HG03108 (cell line): Measurements from ENCODE around the gene TPPP3.
"Not testable (repeated sequence)": the region's sequence is repeated elsewhere in the genome, so short reads cannot be mapped to it uniquely, and the experiment has no call there.

ENCODE experiments used
- ATAC-seq: cut with Tn5 transposase; IDR thresholded peaks from one replicate; pipeline ENCODE4 v1.9.1; 2021; ENCODE audit warnings: moderate library complexity; ENCODE audit not compliant: unreplicated experiment

Gene TPPP3

DNA sequence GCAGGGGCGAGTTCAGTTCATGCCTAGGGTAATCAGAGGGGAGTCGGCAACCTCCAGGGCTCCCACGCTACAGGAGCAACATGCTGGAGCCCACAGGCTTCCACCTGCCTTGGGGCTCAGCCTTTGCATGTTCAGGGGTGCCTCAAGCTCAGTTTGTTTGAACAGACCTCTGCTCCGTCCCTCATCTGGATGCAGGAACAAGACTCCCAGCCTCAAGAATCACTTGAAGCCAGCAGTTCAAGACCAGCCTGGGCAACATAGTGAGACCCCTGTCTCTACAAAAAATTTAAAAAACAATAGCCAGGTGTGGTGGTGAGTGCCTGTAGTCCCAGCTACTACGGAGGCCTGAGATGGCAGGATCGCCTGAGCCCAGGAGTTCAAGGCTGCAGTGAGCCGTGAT lies 32.7 kb upstream of the TPPP3 start:
- ATAC-seq = no peak

DNA sequence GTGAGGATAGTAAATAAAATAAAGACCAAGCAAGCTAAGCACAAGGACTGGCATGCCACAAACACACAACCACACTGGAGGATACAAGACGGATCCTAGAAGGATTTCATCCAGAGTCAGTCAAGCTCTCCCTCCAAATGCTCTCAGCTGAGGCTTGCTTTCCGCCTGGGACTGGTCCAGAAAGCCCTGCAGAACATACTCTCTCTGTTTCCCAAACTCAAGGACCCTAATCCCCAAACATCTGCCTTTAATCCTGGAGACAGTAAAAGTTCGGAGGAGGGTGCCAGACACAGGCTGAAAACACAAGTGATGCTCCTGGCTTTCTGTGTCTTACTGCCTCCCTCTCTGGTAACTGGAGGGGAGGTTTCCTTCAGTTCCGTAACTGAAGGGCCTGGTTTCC lies 32.3 kb upstream of the TPPP3 start:
- no peak for ATAC-seq

DNA sequence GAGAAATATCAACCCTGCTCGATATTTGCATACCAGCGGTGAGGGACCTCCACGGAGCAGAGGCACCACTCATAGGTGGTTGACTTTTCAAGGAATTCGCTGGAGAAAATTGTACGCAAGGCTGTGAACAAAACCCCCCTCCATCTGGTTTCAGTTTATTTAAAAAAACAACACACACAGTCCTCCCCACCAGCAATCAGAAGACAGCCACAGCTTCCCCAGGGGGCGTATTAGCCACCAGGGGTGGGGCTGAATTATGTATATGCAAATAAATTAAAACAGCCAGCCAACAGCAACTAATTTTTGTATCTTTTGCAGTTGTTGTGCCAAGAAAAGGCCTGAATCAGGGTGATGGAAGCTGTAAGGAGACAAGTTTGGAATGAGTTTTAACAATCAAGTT lies 31.8 kb upstream of the TPPP3 start:
- no peak for ATAC-seq

DNA sequence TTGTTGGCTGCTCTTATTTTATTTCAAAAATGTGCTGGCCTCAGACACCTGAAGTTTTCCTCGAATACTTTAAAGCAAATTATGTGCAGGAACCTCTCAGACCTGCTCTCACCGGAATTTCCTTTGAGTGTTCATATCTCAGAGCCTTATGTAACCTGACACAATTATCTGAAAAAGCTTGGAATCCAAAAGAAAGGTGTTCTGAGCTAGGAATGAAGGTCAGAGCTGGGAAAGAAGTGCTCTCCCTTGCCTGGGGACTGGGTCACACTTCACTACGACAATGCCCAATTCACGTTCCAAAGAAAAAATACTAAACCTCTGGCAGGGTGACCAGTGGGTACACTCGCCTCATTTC lies 30.9 kb upstream of the TPPP3 start:
- no peak for ATAC-seq

DNA sequence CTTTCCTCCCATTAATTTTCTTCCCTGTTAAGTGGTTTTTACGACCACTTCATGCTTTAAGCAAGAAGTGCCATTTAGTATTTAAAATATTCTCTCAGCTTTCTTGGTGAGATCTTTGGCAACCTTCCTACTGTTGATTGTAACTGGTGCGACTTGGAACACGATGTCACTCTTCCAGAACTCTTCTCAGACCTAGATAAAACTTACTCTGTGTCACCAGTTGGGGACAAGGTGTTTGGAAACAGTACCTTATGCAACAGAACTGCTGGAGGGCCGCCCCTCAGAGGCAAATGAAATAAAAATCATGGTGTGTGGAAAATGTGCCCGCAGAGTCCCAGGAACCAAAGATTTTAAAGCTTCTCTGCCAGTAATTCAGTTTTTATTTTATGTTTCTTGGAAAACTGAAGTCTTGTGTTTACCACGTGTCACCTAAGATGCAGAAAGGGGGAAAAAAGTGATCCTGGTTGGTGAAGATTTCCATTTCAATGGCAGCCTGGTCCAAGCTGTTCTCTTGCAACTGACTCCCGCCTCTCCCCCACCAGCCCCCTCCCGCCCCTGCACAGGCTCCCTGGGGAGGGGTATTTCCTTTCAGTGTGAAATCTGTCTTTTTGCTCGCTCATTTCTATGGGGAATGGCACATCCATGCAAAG lies 30.4 kb upstream of the TPPP3 start:
- no peak for ATAC-seq

DNA sequence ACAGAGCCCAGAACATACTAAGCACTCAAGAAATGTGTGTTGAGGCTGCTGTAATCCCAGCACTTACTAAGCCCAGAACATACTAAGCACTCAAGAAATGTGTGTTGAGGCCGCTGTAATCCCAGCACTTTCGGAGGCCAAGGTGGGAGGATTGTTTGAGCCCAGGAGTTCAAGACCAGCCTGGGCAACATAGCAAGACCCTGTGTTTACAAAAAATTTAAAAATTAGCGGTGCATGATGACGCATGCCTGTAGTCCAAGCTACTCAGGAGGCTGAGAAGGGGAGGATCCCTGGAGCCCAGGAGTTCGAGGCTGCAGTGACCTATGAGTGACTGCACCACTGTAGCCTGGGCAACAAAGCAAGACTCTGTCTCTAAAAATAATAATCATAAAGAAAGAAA lies 29.7 kb upstream of the TPPP3 start:
- ATAC-seq = no peak

DNA sequence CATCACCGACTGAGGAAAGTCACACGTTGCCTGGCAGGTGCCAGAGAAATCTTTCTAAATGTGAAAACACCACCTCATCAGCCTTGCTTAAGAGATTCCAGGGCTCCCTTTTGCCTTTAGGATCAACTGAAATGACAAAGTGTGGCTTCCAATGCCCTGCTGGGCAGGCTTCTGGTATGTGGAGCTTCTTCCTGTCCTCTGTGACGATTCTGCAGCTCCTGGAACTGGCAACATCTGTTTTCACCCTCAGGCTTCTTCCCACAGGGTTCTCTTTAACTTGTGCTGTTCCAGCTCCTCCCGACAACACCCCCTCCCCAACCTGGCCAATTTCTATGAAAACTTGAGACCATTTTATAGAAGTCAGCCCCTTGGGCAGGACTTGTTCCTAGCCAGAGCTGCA lies 27.7 kb upstream of the TPPP3 start:
- ATAC-seq = no peak

DNA sequence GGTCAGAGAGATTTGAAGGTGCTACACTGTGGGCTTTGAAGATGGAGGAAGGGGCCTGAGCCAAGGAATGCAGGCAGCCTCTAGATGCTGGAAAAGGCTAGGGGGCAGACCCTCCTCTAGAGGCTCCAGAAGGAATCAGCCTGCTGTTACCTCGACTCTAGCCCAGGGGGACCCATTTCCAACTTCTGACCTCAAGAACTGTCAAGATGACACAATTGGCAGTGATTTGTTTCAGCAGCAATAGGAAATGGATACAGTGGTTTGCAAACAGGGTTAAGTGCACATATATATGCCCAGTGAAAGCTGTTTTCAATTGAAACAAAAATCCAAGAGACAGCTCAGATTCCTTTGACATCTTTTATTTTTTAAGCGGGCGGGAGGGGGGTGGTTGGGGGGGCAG lies 26.6 kb upstream of the TPPP3 start:
- no peak for ATAC-seq

DNA sequence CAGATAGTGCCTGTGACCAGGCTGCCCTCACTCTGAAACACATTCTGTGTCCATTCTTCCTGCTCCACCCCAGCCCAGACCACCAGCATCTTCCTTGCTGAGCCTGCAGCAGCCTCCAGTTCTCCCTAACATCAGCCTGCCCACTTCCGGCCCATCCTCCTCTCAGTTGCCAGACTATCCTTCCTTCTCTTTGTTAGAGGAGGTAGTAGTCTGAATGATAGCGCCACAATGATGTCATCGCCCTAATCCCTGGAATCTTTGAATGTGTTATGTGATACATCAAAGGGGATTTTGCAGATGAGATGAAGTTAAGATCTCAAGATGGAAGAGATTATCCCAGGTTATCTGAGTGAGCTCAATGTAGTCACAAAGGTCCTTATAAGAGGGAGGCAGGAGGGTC lies 26.2 kb upstream of the TPPP3 start:
- ATAC-seq = no peak

DNA sequence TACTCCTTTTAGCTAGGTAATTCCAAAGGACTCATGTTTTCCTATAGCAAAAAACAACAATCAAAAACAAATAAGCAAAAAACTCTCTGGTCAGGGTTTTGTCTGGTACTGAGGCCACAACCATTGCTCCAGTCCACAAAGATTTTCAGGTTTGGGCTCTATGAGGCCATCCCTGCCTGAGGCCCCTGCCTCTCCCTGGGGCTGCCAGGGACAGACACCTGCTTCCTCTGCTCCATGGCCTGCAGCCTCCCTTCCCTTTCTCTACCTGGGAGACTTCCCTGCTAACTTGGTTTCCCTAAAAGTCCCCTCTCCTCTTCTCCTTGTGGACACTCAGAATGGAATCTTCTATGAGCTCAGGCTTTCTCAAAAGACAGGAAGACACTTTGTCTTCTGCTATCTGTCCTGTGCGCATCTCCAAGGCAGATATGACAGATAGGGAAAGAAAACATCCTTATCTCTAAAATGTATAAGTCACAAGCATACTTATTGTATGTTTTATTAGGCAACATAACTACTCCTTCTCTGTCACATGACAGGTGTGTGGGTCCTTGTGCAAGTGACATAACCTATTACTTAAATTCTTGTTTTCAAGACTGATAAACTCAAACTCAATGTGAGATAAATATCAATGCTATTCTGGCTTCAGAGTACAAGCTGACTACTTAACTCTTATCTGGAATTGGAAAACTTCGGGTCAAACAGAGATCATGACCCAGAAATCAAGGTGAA lies 24.2 kb upstream of the TPPP3 start:
- no peak for ATAC-seq

DNA sequence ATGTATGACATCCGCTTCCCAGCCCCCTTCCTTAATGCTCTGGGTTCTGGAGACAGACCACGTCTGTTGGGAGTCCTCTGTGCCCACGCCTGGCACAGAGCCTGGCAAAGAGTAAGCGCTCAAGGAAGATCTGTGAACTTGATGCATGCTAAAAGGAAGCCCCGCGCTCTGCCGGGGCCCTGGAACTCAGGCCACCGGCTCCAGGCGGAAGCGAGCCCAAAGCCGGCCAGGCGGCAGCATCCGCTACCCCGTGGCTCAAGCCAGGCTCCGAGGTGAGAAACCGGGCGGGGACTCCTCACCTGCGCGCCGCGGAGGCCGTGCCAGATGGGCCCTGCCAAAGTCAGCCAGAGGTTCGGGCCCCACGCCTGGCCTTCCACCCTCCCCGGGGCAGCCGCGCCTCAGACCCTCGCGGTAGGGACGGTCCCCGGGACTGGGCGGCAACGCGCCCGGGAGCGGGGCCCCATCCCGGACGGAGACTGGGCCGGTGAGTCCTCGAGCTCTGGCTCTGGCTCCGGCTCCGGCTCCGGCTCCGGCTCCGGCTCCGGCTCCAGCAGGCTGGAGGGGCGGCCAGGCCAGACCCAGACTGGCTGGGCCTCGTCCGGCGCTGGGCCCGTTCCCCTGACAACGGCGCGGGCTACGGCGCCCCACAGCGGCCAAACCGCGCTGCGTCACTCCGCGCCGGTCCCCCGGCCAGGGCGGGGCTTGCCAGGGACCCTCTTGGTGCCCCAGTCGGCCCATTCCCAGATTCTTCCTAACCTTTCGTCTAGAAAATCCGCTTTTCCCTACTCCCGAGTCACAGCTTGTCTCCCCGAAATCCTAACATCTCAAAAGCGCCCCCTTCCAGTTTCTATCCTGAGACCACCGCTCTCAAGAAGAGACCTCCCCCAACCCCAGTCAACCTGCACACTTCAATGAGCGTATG lies 22.8 kb upstream of the TPPP3 start, which contains the start of gene ZDHHC1:
ZDHHC1 (minus strand) TSS at position 606 of the 922 bp plus-strand sequence. CDS start 8,702 bp downstream, outside the sequence.
- peak; percentile 68 for ATAC-seq

DNA sequence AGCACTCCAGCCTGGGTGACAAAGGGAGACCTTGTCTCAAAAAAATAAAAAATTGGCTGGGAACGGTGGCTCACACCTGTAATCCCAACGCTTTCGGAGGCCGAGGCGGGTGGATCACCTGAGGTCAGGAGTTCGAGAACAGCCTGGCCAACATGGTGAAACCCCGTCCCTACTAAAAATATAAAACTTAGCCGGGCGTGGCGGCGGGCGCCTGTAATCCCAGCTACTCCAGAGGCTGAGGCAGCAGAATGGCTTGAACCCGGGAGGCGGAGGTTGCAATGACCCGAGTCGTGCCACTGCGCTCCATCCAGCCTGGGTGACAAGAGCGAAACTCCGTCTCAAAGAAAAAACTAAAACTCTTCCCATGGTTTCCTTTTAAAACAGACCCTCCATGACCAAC lies 22.1 kb upstream of the TPPP3 start:
- ATAC-seq = not testable (repeated sequence)

DNA sequence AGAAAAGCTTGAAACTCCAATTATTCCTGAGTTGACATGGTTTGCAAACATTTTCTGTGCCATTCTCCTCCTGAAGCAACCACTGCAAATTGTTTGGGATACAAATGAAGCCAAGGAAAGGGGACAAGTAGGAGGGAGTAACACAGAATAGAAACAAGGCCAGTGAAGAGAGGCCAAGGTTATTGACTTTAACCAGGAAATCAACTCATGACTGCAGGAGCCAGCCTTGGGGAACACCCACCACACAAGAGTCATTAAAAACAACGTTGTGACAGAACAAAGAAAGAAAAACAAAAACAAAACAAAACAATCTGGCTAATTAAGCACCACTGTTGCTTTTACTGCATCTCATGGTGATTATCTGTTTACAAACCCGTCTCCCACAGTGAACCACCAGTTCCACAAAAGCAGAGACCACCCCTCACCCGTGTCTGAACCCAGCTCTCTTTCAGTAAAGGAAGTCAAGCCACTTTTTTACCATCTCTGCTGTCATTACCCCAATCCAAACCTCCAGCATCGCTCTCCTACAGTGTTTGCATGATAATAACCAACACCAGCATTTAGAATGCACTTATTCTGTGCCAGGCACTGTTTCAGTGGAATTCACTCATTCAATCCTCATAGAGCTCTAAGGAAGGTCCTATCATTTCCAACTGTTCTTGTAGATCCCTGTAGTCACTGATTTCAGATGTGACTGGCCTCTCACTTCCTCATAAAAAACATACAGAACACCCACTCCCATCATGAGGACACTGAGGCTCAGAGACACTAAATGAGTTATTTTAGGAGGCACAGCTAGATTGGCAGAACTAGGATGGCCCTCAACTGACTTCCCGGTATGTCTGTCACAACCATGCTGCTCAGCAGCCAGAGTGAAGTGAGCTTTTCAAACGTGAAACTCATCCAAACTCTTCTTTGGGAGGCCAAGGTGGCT lies 20.9 kb upstream of the TPPP3 start:
- no peak for ATAC-seq

DNA sequence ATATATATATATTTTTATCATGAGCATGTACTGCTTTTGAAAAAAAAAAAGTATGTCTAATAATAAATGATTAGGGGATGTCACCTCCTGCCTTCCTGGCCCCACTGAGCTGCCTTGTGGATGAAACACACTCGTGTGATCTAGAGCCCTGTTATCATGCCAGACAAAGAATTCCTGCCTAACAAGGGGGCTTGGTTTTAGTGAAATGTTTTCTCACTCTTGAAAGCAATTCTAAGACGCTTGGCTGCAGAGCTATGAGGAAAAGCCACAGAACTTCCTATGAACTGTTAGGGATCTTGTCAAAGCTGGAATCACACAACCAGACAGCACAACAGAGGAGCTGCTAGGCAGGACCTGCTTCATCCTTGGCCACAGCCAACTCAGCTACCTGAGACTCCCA lies 19.0 kb upstream of the TPPP3 start:
- no peak for ATAC-seq

DNA sequence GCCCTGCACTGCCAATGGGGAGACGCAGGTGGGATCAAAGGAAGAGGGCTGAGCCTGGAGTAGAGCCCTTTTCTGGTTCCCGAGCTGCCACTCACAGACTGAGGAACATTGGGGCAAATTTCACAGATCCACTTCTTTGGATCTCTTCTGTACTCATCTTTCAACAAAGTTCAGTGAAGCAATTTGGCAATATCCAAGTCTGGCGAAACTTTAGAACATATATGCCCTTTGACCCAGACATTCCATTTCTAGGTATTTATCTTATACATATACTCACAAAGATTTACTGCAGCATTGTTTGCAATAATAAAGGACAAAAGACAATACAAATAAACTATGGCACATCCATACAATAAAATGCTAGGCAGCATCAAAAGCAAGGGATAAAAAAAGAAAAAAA lies 18.0 kb upstream of the TPPP3 start:
- ATAC-seq = no peak

DNA sequence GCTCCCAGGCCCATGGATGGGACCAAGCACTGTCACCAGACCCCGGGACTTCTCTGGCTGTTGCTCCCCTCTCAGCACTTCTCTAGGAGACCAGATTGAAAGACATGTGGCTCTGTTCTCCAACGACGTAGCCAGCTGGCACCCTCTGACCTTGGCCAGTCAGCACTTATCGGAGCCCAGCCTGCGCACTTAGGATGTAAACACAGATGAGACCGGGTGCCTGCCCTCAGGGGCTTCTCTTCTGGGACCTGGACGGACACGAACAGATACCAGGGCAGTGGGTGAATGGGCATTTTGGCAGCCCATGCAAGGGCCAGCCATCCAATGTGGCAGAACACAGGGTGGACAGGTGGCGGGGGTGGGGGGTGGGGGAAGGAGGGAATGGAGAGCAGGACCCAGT lies 16.3 kb upstream of the TPPP3 start:
- ATAC-seq = no peak

DNA sequence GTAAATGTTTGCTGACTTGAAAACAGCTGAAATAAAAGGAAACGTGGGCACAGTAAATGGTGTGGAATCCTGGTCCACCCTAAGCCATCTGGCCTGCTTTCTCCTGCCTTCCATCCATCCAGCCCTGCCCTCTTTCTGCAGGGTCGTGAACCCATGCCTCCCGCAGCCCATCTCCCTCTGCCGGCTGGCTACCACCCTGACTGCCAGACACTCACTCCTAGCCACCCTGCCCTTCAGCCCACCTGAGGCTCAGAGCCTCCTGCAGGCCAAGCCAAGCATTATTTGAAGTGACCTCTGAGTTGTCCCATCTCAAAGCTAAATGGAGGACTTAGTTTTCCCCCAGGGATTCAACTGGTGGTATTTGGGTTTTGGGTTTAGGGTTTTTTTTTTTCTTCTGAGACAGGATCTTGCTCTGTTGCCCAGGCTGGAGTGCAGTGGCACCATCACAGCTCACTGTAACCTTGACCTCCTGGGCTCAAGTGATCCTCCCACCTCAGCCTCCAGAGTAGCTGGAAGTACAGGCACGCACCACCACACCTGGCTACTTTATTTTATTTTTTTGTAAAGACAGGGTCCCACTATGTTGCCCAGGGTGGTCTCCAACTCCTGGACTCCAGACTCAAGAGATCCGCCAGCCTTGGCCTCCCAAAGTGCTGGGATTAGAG lies 14.6 kb upstream of the TPPP3 start:
- ATAC-seq = no peak

DNA sequence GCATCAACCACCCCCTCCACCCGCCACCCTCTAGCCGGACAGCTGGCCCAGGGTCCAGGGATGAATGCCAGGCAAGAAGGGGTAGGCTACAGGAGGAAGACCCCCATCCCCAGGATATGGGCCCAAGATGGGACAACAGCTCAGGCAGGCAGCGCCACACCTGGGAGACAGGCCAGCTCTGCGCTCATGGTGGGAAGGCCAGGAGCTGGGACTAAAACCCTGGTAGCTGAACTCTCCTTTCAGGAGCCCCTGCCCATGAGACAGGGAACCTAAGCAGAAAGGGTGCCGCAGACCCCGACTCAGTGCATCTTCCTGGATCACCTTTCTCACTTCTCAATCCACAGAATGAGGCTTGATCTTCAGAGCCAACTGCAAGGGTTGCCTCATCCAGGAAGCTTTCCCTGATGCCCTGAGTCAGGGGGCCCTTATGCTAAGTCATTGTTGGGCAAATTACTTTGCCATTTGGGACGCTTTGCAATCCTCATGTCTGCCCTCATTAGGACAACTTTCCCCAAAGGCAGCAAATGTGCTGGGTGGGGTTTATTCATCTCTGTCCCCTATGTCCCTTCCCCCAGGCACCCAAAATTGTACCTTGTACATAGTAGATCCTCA lies 14.0 kb upstream of the TPPP3 start:
- ATAC-seq = no peak

DNA sequence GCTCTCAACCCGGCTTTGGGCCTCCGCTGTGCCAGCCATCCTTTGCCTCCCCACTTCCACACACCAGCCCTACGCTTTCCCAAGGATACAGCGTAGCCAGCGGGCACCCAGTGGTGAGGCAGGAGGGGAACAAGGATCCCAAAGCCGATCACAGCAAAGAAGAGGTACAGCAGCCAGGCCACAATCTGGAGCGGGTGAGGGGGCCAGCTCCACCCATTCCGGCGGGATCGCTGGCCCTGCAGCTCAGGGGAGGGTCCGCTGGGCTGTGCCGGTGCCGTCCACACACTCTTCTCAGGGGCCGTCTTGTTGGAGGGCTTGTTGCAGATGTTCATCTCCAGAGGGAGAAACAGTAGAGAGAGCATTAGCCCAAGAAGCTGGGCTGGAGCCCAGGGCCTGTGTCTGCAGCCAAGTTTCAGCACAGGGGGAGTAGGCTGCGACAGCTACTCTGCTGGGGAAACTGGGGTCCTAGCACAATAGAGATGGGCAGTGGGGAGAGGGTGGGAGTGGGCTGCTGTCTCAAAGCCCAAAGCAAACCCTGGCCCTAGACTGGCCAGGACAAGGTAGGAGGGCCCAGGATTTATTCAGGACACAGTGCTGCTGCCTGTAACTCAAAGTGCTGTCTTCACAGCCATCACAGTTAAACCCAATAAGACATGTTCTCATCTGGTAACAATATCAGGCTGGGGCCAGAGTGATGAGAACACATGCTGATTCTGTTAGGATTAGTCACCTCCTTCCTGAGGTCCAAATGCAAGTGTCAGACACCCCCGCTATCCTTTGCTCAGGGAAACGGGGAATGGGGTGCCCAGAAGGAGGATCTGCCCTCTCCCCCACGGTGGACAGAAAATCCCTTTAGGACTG lies 13.0 kb upstream of the TPPP3 start:
- ATAC-seq = no peak
